GM18870 (cell line): ENCODE data around the gene MTA1.

ENCODE experiments used
- ATAC-seq: cut with Tn5 transposase; IDR thresholded peaks from one replicate; pipeline ENCODE4 v1.9.1; 2021; ENCODE audit warnings: moderate library complexity; ENCODE audit not compliant: unreplicated experiment

MTA1 gene

GRCh38 chr14:105485739-105486162 lies 66.1 kb downstream of the MTA1 start:
- ATAC-seq, result no peak

DNA sequence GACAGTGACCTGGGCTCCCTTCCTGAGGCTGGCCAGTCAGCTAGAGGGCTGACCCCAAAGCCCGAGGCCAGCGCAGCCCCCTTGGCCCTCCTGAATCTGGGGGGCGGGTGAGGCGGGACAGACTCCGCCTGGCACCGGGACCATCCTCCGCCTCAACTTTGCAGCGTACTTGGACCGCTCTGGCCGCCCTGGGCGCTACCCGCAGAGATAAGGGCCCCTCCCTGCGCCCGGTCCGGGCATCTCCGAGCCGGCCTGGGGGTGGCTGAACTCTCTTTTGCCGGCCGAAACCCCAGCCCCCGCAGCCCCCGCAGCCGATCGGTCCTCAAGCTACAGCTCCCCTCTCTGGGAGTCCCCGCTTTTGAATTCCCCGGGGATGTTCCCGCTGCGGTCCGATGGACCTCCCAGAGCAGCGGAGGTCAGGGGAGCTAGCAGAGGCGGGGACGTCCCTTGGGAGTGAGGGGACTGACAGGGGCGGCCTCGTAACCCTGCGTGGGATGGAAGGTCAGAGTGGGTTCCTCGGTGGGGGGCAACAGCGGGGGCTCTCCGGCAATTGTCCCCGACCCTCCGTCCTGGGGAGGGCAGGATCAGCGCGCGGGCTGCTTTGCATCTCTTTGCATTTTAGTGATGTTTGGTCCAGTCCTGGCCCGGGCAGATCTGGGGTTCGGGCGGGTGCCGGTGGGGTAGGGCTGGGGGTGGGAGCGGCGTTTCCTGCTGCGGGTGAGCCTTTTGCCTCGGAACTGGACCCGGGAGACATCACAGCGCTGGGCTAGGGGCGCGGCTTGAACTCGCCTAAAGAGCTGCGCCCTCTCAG lies 66.7 kb downstream of the MTA1 start, which contains the start of gene CRIP1:
Gene CRIP1 (plus strand): TSS at position 724 of the 811 bp plus-strand sequence. CDS start 374 bp downstream, outside the sequence.
- no peak for ATAC-seq

GRCh38 chr14:105486974-105487448 lies 67.4 kb downstream of the MTA1 start:
- ATAC-seq, result no peak

DNA sequence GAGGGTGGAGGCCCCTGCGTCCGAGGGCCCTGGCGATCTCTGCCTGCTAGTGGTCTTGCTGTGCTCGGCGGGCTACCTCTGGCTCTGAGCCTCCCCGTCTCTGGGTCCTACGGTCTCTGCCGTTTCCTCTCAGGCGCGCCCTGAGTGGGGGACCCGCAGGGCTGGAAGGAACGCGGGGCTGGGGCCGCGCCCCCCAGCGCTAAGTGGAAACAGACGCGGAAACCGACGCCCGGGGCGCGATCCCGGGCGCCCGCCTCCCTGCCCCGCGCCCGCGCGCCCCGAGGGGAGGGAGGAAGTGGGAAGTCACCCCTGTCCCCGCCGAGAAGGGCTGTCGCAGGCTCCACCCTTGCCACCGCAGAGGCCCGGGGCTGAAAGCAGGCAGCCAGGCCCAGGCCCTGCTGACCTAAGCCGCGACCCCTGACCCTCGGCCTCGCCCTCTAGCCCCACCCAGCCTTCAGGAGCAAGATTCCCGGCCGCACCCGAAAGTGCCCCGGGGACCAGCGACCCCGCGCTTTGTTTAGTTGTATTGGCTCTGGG lies 67.9 kb downstream of the MTA1 start:
- no peak for ATAC-seq

DNA sequence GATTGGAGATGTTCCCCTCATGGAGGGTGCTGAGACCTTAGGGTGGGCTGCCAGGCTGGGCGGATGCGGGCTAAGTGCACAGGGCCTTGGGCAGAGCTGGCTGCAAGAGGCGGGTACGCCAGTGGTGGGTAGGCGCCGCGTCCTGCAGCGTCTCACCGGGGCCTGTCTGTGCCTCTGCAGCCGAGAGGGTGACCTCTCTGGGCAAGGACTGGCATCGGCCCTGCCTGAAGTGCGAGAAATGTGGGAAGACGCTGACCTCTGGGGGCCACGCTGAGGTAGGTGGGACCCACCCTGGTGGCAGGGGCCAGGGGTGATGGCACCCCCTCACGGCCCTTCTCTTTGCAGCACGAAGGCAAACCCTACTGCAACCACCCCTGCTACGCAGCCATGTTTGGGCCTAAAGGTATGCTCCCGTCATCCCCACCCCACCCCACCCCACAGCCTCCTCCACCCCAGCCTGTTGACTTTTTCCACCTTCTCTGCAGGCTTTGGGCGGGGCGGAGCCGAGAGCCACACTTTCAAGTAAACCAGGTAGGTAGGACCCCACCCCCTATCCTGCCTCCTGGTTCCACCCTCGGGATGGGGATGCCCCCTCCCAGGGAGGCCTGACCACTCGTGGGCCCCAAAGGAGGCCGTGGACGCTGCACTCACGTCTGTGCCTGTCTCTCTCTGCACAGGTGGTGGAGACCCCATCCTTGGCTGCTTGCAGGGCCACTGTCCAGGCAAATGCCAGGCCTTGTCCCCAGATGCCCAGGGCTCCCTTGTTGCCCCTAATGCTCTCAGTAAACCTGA lies 68.6 kb downstream of the MTA1 start:
- ATAC-seq, result no peak

- ATAC-seq, result no peak
These were observed 69.3 kb downstream of the MTA1 start for GRCh38 chr14:105488781-105489541.

- ATAC-seq, result no peak
These were observed 70.1 kb downstream of the MTA1 start for GRCh38 chr14:105489542-105490266.

DNA sequence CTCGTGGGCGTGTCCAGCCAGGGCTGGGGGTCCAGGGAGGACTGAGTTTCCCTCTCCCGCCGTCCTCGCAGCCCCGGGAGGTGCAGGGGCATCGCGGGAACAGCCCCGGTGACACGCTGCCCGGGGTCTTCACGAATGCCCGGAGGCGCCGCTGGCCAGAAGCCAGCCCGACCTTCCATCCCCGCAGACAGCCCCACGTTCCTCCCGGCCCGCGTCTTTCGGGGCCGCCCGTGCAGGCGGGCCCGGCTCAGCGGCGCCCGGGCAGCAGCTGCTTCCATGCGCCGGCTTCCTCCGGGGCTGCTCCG lies 70.6 kb downstream of the MTA1 start:
- no peak for ATAC-seq

DNA sequence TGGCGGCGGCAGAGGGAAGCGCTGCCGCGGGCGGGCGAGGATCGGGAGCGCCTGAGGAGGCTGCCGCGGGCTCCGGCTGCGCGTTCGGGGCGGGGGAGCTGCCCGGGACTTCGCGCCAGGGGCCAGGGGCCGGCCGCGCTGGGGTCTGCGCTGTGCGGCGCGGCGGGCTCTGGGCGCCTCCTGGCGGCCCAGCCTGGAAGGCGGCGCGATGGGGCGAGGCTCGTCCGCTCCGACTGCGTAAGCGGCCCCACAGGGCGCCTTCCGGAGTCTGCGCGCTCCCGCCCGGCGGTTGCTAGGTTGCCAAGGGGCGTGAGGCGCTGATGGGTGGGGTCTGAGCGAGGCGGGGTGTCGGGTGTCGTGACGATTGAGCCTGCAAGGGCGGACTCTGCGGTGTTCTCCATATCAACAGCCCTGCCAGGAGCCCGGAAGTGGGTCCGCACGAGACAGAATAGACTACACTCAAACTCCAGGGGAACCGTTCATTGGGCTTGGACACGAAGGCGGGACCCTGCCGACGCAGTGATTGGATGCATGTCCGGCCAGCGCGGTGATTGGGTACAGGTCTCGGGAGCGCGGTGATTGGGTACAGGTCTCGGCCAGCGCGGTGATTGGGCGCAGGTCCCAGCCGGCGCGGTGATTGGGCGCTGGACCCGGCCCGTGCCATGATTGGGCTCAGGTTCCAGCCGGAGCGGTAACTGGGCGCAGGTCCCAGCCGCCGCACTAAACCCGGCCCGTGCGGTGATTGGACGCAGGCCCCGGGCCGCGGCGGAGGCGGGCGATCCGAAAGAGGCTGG lies 71.1 kb downstream of the MTA1 start, which contains the start of gene TEDC1:
Gene TEDC1 (plus strand): TSS at position 675 of the 794 bp plus-strand sequence. CDS start 130 bp downstream, outside the sequence.
- peak; percentile 90 for ATAC-seq

- peak; percentile 2 for ATAC-seq
These were observed 71.8 kb downstream of the MTA1 start for GRCh38 chr14:105491366-105491973.

DNA sequence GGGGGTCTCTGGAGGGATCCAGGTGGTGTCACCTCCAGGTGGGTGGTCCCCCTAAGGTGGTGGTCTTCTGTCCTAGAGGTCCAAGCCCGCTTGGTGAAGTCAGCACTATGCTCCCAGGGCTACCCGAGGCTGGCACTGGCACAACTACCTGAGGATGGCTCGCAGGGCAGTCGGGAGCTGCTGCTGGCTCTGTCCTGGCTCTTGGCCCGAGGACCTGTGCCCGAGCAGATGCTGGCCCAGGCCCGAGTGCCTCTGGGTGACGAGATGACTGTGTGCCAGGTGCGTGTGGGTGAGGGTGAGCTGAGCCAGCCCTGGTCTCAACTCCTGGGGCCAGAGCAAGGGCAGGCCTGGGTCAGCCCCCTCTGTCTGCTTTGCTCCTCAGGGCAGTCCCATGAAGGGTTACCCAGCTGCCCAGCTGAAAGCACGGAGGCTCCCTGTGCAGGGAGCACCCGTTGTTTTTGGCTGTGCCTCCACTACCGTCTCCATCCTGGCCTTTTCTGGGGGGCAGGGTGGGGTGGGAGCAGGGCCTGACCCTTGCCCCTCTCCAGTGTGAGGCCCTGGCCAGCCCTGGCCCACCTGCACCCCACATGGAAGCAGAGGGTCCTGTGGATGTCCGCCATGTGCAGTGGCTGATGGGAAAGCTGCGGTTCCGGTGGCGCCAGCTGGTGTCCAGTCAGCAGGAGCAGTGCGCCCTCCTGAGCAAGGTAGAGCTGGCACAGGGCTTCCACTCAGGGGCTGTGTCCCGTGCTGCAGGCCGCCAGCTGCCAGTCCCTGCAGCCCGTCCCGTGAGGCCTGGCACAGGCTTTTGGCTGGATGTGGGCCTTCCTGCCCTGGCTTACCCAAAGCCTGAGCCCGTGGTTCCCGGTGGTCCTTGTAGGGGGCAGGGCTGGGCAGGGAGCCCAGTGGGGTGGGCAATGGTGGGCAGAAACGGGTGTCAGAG lies 72.7 kb downstream of the MTA1 start:
- ATAC-seq, result no peak

- no peak for ATAC-seq
These were observed 73.6 kb downstream of the MTA1 start for GRCh38 chr14:105492971-105493871.

GRCh38 chr14:105493921-105494605 lies 74.4 kb downstream of the MTA1 start:
- no peak for ATAC-seq

DNA sequence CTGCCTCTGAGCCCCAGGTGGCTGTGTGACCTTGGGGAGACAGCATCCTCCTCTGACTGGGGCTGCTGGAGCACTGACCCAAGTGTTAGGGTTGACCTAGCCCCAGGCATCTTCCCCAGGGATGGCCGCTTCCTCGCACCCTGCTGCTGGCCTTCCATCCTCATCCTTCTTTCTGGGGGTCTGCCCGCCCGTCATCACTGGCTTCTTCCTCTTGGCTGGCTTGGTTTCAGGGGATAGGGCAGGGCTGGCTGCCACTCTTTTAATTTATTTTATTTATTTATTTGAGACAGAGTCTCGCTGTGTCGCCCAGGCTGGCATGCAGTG lies 74.9 kb downstream of the MTA1 start:
- no peak for ATAC-seq

- no peak for ATAC-seq
These were observed 75.7 kb downstream of the MTA1 start for GRCh38 chr14:105495101-105495989.
